HCEC 1CT (cell line): ENCODE data around the gene ABLIM2.

Experiments used
- DNase-seq: peaks from one replicate; pipeline ENCODE4 v3.0.0-alpha.2; 2017

ABLIM2 gene

DNA sequence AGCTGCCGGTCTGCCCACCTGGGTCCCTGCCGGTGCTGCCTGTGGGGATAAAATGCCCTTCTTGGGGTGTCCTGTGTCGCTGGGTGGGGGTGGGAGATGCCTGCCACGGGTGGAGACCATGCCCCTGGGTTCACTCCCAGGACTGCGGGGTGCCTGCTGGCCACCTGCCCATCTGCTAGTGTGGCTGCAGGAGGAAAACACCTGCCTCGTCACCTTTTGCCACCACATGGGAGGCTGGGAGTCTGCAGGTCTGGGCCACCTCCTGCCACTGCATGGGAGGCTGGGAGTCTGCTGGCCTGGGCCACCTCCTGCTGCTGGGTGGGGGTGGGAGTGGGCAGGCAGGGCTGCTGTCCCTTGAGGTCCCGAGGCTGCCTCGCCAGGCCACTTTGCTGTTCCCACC is 160.2 kb downstream of the ABLIM2 start:
- no peak for DNase-seq

DNA sequence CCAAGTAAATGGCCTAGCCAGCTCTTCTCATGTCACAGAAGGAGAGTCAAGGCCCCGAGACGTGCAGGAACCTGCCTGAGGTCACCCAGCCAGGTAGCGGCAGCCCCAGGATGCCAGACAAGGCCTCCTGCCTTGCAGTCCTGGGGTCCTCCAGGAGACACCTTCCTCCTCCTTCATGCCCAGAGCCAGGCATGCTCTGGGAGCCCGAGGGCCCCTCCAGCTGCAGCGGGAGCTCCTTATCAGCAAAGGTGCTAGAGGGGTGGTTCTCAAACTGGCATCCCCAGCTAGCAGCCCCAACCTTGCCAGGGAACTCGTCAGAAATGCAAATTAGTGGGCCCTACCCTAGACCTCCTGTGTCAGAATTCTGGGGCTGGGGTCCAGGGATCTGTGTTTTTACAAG is 162.7 kb downstream of the ABLIM2 start:
- no peak for DNase-seq

- no peak for DNase-seq
Measured at GRCh38 chr4:7995135-7995534, 163.5 kb downstream of the ABLIM2 start.

- DNase-seq = no peak
Measured at GRCh38 chr4:7993671-7994070, 164.9 kb downstream of the ABLIM2 start.

DNA sequence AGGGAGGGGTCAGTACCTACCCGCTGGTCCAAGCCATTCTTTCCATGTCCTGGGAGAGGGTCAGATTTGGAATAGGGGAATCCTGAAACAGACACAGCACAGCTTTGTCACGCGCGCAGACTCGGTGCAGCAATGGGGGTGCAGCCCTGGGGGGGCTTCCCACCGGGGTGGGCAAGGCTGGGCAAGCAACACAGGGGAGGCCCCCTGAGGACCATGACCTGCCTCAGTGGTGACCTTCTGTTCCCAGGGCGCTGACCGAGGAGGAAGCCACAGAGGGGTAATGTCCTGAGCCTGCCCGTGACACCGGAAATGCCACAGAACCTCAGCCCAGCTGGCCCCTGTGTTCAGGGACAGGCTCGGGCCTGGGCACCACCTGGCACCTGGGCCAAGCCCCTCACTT is 165.8 kb downstream of the ABLIM2 start:
- DNase-seq = no peak

- DNase-seq = no peak
Measured at GRCh38 chr4:7990807-7991459, 167.7 kb downstream of the ABLIM2 start.

GRCh38 chr4:7989654-7990053 is 169.0 kb downstream of the ABLIM2 start:
- DNase-seq = no peak

GRCh38 chr4:7988437-7988836 is 170.2 kb downstream of the ABLIM2 start:
- peak; percentile 37 for DNase-seq

GRCh38 chr4:7987148-7987989 is 171.2 kb downstream of the ABLIM2 start:
- DNase-seq = peak; percentile 33

DNA sequence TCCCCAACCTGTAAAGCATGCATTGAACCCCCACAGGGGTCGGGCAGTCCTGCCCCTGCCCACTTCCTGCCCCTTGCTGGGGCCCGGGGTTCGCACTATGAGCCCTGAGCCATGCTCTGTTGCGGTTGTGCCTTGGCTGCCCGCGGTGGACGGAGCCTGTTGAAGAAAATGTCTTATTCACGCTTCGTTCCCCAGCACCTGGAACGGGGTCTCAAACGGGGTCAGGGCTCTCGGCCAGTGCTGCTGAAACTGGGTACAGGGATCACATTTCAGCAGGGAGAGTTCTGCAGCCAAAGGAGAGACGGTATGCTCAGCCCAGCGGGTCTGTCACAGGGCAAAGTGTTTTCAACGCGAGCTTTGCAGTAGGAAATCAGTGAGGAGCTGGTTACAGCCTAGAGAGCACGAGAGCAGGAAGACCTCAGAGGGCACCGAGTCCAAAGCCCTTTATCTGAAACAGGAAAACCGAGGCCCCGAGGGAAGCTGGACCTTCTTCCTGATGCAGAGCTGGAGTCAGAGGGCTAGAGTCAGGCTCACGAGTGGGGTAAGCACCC is 172.6 kb downstream of the ABLIM2 start:
- DNase-seq = no peak

DNA sequence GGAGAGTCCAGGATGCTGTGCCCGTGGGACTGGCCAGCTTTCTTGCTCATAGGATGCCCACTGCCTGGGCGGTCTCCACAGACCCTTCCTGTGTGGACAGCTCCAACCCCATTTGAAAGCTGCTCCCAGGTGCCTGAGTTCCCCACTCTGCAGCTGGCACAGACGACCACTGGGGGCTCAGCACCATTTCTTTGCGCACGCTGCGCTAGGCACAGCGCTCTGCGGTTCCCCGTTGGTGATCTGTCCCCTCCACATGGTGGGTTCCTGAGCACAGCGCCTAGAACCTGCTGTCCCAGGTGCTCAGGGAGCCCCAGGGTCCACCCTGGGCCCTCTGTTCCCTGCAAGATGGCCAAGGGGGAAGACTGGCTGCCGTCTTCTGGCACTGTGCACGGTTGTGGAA is 173.5 kb downstream of the ABLIM2 start:
- no peak for DNase-seq

GRCh38 chr4:7984286-7984925 is 174.2 kb downstream of the ABLIM2 start:
- DNase-seq = no peak

GRCh38 chr4:7983296-7983695 is 175.3 kb downstream of the ABLIM2 start:
- no peak for DNase-seq

- DNase-seq = no peak
Measured at GRCh38 chr4:7981738-7982394, 176.7 kb downstream of the ABLIM2 start.

DNA sequence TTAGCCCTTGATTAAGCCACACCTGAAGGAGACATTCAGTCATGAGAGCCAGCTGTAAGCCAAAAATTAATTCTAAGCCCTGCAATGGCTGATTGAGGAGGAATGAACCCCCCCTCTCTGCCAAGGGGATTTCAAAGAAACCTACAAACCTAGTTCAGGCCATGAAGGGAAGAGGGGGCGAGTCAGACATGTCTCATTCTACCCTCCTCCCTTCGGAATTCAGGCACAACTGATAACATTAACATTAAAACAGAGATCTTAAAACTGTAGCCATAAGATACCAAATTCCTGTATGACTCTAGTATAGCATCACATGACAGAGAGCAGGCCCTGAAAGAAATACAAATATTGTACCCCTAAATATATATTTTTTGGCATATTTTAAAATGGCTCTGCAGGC is 178.6 kb downstream of the ABLIM2 start:
- DNase-seq = no peak

DNA sequence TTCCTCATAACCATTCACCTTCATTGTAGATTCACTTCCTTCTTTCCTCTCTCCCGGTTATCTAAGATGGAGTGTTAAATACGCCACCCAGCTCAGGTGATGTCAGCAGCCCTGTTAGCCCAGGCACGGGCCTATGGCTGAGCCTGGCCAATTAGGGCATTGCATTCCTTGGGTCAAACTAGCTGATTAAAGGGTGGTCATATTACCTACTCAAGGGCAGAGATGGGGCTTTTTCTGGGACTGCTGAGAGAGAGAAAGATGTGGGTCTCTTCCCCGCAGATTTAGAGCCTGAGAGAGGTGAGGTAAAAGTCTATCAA is 179.0 kb downstream of the ABLIM2 start:
- DNase-seq = no peak

GRCh38 chr4:7978907-7979651 is 179.5 kb downstream of the ABLIM2 start:
- DNase-seq = no peak

DNA sequence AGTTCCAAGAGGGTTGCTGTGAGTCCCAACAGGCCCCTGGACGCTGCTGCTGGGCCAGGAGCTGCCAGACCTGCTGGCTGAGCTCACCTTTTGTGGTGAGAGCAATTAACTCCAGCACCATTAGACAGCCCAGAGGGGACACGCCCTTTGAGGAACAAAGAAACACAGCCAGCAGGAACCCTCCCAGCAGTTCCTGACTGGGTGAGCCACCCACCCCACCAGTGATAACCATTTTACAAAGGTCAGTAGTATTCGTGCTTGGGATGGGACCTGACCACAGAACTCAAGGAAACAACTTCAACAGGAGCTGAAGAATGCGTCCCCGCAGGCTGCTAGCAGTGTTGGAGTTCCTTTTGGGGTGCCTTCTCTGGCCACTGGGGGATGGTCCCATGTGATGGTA is 180.1 kb downstream of the ABLIM2 start:
- DNase-seq = no peak

GRCh38 chr4:7976634-7977033 is 182.0 kb downstream of the ABLIM2 start:
- no peak for DNase-seq

DNA sequence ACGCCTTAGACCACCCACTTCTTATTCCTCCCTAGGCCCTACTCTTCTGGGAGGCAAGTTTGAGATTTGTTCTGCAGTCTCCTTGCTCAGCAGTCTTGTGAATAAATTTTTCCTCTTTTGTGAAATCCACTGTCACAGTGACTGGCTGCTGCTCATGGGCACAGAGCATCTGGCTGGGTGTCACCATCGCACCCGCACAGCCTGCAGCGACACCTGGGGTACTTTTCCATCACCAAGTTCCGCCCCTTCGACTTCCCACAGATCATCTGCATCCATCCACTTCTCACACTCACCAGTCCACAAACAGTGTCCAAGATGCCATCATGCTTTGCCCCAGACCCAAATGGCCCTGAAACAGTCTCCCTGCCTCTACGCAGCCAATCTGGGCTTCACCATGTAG is 182.6 kb downstream of the ABLIM2 start:
- no peak for DNase-seq

DNA sequence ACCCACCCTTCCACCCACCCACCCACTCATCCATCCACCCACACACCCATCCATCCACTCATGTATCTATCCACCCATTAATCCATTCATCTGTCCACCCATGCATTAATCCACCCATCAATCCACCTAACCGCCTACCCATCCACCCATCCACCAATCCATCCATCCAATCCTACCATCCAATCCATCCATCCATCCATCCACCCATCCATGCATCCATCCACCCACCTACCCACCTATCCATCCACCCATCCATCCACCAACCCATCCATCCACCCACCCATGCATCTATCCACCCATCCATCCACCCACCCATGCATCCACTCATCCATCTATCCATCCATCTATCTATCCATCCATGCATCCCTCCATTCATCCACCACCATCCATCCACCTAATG is 184.2 kb downstream of the ABLIM2 start:
- no peak for DNase-seq

GRCh38 chr4:7973545-7973981 is 185.1 kb downstream of the ABLIM2 start:
- DNase-seq = no peak
